ENCODE results near the gene CR1L. TPM values are rescaled to one million over a fixed set of nuclear protein-coding genes. Genes with fewer than 3 reads are reported as not detected.
"Not testable (repeated sequence)": the region's sequence is repeated elsewhere in the genome, so short reads cannot be mapped to it uniquely, and the experiment has no call there.

Gene CR1L
- polyA plus RNA-seq, 1 donor from 2014 or later: not detected

DNA sequence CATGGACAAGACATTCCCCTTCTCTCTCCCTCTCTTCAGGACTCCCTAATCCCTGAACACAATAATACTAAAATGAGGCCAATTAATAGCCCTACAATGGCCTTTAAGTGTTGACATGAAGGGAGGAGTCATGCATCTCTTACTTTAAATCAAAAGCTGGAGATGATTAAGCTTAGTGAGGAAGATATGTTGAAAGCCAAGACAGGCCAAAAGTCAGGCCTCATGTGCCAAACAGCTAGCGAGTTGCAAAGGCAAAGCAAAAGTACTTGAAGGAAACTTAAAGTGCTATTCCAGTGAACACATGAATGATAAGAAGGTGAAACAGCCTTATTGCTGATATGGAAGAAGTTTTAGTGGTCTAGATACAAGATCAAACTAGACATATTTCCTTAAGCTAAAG lies 57.4 kb downstream of the CR1L start:
- no peak overlapping the region for H3K27ac ChIP-seq (ENCODE audit: low read length)
- no peaks in the 10 kb centered on the region for H3K9me3 ChIP-seq (ENCODE audit: low read length)
- H3K27me3 ChIP-seq (ENCODE audit: insufficient read depth, low read depth, low read length): no peaks in the 10 kb centered on the region
- H3K9ac ChIP-seq (ENCODE audit: low read length): no peak overlapping the region
- no peak for TF ChIP-seq TAF1 (IDR thresholded peaks at IDR 0.05; ENCODE audit: low read depth)
- TF ChIP-seq POLR2AphosphoS5 (IDR thresholded peaks at IDR 0.05): no peak
- TF ChIP-seq, protein P1, sequence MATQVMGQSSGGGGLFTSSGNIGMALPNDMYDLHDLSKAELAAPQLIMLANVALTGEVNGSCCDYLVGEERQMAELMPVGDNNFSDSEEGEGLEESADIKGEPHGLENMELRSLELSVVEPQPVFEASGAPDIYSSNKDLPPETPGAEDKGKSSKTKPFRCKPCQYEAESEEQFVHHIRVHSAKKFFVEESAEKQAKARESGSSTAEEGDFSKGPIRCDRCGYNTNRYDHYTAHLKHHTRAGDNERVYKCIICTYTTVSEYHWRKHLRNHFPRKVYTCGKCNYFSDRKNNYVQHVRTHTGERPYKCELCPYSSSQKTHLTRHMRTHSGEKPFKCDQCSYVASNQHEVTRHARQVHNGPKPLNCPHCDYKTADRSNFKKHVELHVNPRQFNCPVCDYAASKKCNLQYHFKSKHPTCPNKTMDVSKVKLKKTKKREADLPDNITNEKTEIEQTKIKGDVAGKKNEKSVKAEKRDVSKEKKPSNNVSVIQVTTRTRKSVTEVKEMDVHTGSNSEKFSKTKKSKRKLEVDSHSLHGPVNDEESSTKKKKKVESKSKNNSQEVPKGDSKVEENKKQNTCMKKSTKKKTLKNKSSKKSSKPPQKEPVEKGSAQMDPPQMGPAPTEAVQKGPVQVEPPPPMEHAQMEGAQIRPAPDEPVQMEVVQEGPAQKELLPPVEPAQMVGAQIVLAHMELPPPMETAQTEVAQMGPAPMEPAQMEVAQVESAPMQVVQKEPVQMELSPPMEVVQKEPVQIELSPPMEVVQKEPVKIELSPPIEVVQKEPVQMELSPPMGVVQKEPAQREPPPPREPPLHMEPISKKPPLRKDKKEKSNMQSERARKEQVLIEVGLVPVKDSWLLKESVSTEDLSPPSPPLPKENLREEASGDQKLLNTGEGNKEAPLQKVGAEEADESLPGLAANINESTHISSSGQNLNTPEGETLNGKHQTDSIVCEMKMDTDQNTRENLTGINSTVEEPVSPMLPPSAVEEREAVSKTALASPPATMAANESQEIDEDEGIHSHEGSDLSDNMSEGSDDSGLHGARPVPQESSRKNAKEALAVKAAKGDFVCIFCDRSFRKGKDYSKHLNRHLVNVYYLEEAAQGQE (IDR thresholded peaks at IDR 0.05; ENCODE audit: borderline replicate concordance): no peak
- TF ChIP-seq EP300 (conservative IDR thresholded peaks at IDR 0.05; ENCODE audit: poor library complexity, severe bottlenecking): no peak
- H3K79me2 ChIP-seq (replicated peaks; ENCODE audit: insufficient read depth, low read length): no peaks in the 10 kb centered on the region
- no peaks in the 10 kb centered on the region for H3F3A ChIP-seq (ENCODE audit: insufficient read depth, low read length, poor library complexity, severe bottlenecking)
- H3K4me2 ChIP-seq (ENCODE audit: low read length): no peak overlapping the region
- no peaks in the 10 kb centered on the region for H3K9me2 ChIP-seq (ENCODE audit: insufficient read depth, low read length)
- no peak overlapping the region for H3K4me3 ChIP-seq (ENCODE audit: low read length)
- no peaks in the 10 kb centered on the region for H4K20me1 ChIP-seq (ENCODE audit: insufficient read depth)
- H3K36me3 ChIP-seq (ENCODE audit: insufficient read depth, low read length): no peaks in the 10 kb centered on the region
- H2AFZ ChIP-seq (ENCODE audit: low read depth, low read length): no peak overlapping the region

DNA sequence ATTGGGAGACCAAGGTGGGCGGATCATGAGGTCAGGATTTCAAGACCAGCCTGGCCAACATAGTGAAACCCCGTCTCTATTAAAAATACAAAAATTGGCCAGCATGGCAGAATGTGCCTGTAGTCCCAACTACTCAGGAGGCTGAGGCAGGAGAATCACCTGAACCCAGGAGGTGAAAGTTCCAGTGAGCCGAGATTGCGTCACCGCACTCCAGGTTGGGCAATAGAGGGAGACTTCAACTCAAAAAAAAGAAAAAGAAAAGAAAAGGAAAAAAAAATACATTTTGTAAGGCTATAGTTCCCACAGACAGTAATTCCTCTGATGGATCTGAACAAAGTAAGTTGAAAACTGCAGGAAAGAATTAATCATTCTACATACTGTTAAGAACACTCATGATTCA lies 58.8 kb downstream of the CR1L start:
- H3K27me3 ChIP-seq (ENCODE audit: insufficient read depth, low read depth, low read length): no peaks in the 10 kb centered on the region
- TF ChIP-seq, protein P2, sequence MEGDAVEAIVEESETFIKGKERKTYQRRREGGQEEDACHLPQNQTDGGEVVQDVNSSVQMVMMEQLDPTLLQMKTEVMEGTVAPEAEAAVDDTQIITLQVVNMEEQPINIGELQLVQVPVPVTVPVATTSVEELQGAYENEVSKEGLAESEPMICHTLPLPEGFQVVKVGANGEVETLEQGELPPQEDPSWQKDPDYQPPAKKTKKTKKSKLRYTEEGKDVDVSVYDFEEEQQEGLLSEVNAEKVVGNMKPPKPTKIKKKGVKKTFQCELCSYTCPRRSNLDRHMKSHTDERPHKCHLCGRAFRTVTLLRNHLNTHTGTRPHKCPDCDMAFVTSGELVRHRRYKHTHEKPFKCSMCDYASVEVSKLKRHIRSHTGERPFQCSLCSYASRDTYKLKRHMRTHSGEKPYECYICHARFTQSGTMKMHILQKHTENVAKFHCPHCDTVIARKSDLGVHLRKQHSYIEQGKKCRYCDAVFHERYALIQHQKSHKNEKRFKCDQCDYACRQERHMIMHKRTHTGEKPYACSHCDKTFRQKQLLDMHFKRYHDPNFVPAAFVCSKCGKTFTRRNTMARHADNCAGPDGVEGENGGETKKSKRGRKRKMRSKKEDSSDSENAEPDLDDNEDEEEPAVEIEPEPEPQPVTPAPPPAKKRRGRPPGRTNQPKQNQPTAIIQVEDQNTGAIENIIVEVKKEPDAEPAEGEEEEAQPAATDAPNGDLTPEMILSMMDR (IDR thresholded peaks at IDR 0.05; ENCODE audit: poor library complexity, severe bottlenecking): no peak
- no peak for TF ChIP-seq POLR2AphosphoS5 (IDR thresholded peaks at IDR 0.05)
- TF ChIP-seq EZH2 (IDR thresholded peaks at IDR 0.05; ENCODE audit: borderline replicate concordance, insufficient read depth, low read length, poor library complexity, severe bottlenecking): no peak
- no peak for TF ChIP-seq MXI1 (conservative IDR thresholded peaks at IDR 0.05; ENCODE audit: poor library complexity, severe bottlenecking)
- TF ChIP-seq SMC3 (conservative IDR thresholded peaks at IDR 0.05; ENCODE audit: poor library complexity): no peak
- no peak for TF ChIP-seq RAD21 (conservative IDR thresholded peaks at IDR 0.05)
- no peak for TF ChIP-seq EP300 (conservative IDR thresholded peaks at IDR 0.05; ENCODE audit: poor library complexity, severe bottlenecking)
- TF ChIP-seq TAF1 (IDR thresholded peaks at IDR 0.05; ENCODE audit: low read depth): no peak
- TF ChIP-seq, protein P1 (IDR thresholded peaks at IDR 0.05; ENCODE audit: borderline replicate concordance): no peak
- H3K4me2 ChIP-seq (ENCODE audit: low read length): no peak overlapping the region
- H3K9ac ChIP-seq (ENCODE audit: low read length): no peak overlapping the region
- H4K20me1 ChIP-seq (ENCODE audit: insufficient read depth): no peaks in the 10 kb centered on the region
- no peaks in the 10 kb centered on the region for H3K36me3 ChIP-seq (ENCODE audit: insufficient read depth, low read length)
- H3K4me3 ChIP-seq (ENCODE audit: low read length): no peak overlapping the region
- no peaks in the 10 kb centered on the region for H3K9me3 ChIP-seq (ENCODE audit: low read length)
- H2AFZ ChIP-seq (ENCODE audit: low read depth, low read length): no peak overlapping the region
- H3K79me2 ChIP-seq (replicated peaks; ENCODE audit: insufficient read depth, low read length): no peaks in the 10 kb centered on the region
- no peaks in the 10 kb centered on the region for H3K9me2 ChIP-seq (ENCODE audit: insufficient read depth, low read length)
- H3K27ac ChIP-seq (ENCODE audit: low read length): no peak overlapping the region
- no peaks in the 10 kb centered on the region for H3F3A ChIP-seq (ENCODE audit: insufficient read depth, low read length, poor library complexity, severe bottlenecking)

DNA sequence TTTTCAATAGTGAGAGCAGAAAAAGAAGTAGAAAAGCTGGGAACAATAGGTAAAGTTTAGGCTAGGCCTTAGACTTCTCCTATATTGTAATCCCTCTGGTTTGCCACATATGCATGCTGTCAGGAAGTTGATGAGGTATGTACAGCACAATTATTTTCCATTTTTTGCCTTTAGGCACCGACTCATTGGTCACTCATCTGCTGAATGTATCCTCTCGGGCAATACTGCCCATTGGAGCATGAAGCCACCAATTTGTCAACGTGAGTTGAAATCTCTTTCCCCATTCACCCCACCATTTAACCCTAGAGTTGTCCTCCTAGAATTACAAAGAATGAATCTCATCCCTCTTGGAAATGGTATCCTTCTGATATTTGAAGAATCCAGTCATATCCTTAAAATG lies 63.1 kb downstream of the CR1L start:
- H3K9ac ChIP-seq (ENCODE audit: low read length); H3K36me3 ChIP-seq (ENCODE audit: insufficient read depth, low read length); H4K20me1 ChIP-seq (ENCODE audit: insufficient read depth); H3K27me3 ChIP-seq (ENCODE audit: insufficient read depth, low read depth, low read length); H3K4me2 ChIP-seq (ENCODE audit: low read length); H3K9me3 ChIP-seq (ENCODE audit: low read length); H2AFZ ChIP-seq (ENCODE audit: low read depth, low read length); H3K4me3 ChIP-seq (ENCODE audit: low read length); H3K9me2 ChIP-seq (ENCODE audit: insufficient read depth, low read length); H3K79me2 ChIP-seq (replicated peaks; ENCODE audit: insufficient read depth, low read length); H3F3A ChIP-seq (ENCODE audit: insufficient read depth, low read length, poor library complexity, severe bottlenecking); H3K27ac ChIP-seq (ENCODE audit: low read length): not testable (repeated sequence)
